Stimulated activated CD4-positive, alpha-beta T cell treated with anti-CD3 and anti-CD28 coated beads, Interleukin-1b, Interleukin-23, amount 100 ng/mL, for 24 hours (primary cell): ENCODE measurements around the gene RPL18A.

Experiments used
- DNase-seq, 4 experiments: peaks; one replicate each; pipeline ENCODE4 v3.0.0-alpha.2; 2020; ENCODE audit warnings: low read depth in 4 of 4, low spot score in 1 of 4

The RPL18A gene

GRCh38 chr19:17859533-17860330, at the start of gene RPL18A:
Gene RPL18A (plus strand): TSS chr19:17859910. CDS start chr19:17859957, 47 bp downstream.
- DNase-seq: peak; percentile 90 to 98 (median 96)

GRCh38 chr19:17811103-17811502, 48.6 kb upstream of the RPL18A start:
- DNase-seq: no peak

- DNase-seq: no peak
Observed at GRCh38 chr19:17811681-17812080, 48.0 kb upstream of the RPL18A start.

GRCh38 chr19:17812099-17812498, 47.6 kb upstream of the RPL18A start:
- no peak for DNase-seq

- no peak for DNase-seq
Observed at GRCh38 chr19:17817668-17818363, 41.9 kb upstream of the RPL18A start.

- DNase-seq: no peak
Observed at GRCh38 chr19:17821190-17821589, 38.5 kb upstream of the RPL18A start, which contains the start of gene INSL3. Gene INSL3 (minus strand): TSS chr19:17821519. CDS start chr19:17821506, 13 bp downstream.

- DNase-seq: no peak
Observed at GRCh38 chr19:17824339-17824738, 35.4 kb upstream of the RPL18A start.

- no peak for DNase-seq
Observed at GRCh38 chr19:17826508-17827056, 33.1 kb upstream of the RPL18A start.

GRCh38 chr19:17829855-17830566, 29.7 kb upstream of the RPL18A start:
- DNase-seq: no peak

- DNase-seq: peak in 3 of 4 experiments; percentile 41 to 53 (median 45)
Observed at GRCh38 chr19:17830567-17831418, 28.9 kb upstream of the RPL18A start.

- DNase-seq: no peak
Observed at GRCh38 chr19:17831419-17831888, 28.3 kb upstream of the RPL18A start.

- DNase-seq: no peak
Observed at GRCh38 chr19:17832443-17833208, 27.1 kb upstream of the RPL18A start.

GRCh38 chr19:17834350-17835181, 25.1 kb upstream of the RPL18A start:
- no peak for DNase-seq

- DNase-seq: no peak
Observed at GRCh38 chr19:17835182-17836006, 24.3 kb upstream of the RPL18A start.

GRCh38 chr19:17836530-17836929, 23.2 kb upstream of the RPL18A start:
- no peak for DNase-seq

GRCh38 chr19:17837972-17838371, 21.7 kb upstream of the RPL18A start:
- DNase-seq: no peak

- no peak for DNase-seq
Observed at GRCh38 chr19:17840019-17840418, 19.7 kb upstream of the RPL18A start.

GRCh38 chr19:17841371-17841809, 18.3 kb upstream of the RPL18A start:
- DNase-seq: no peak
